ENCODE measurements around the gene SEC16B.

Gene SEC16B

DNA sequence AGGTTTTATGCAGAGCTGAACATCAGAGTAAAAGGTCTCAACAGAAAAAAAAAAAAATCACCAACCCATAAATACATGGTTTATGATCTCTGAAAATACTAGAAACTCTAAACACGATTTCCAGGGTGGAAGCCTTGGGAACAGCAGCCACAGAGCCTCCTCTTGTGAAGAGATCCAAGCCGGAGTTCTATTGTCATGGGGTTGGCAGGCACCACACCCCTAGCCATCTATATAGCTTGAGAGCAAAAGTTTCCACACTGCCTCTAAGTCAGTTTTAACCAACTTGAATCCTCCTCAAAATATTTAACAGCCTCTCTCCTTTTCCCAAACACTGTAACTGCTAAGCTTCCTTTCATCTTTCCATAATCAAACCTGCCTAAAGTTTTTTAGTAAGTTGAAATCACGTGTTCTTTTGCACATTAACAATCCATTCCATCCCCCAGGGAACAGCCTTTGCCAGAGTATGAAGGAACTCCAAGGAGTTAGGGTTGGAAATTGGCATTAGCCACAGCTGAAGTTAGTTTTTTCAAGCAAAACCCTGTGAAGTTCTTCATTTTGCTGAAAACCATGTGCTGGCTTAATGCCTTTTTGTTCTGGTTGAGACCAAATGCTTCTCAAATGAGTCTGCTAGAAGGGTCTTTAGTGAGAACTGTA, 13.8 kb upstream of the SEC16B start:
- peak overlapping the region; percentile 78 for H3K27ac ChIP-seq (ENCODE audit: low read length, poor library complexity, severe bottlenecking)
- no peaks in the 10 kb centered on the region for H3K4me1 ChIP-seq (ENCODE audit: control insufficient read depth, insufficient read depth, low read depth, low read length)
- no peak overlapping the region for H3K23ac ChIP-seq (ENCODE audit: low read length in 2 of 2)
- peaks cover 2% of the 10 kb centered on the region for H3K79me1 ChIP-seq (replicated peaks; ENCODE audit: low read length, poor library complexity, severe bottlenecking)
- DNase-seq, result peak; percentile 8
- H3K4ac ChIP-seq (ENCODE audit: low read depth in 1 of 2, low read length in 2 of 2), result no peak overlapping the region
- no peak overlapping the region for H2BK120ac ChIP-seq (ENCODE audit: low read depth, low read length)
- H3K4me2 ChIP-seq (ENCODE audit: low read length, poor library complexity, severe bottlenecking), result peak overlapping the region; percentile 35
- 67% methylated on average over 3 of the region's 3 CpGs for WGBS
- H2BK12ac ChIP-seq (ENCODE audit: low read length in 2 of 2), result no peak overlapping the region
- peak overlapping the region in 1 of 2 experiments; percentile 84 for H3K18ac ChIP-seq (ENCODE audit: low read depth in 1 of 2, low read length in 2 of 2)
- no peaks in the 10 kb centered on the region for H3K27me3 ChIP-seq (ENCODE audit: control insufficient read depth in 1 of 2, insufficient read depth in 1 of 2, low read length in 2 of 2)
- no peak overlapping the region for H4K8ac ChIP-seq (ENCODE audit: low read length)
- H3K14ac ChIP-seq (ENCODE audit: low read length in 2 of 2), result no peak overlapping the region
- no peaks in the 10 kb centered on the region for H3K36me3 ChIP-seq (ENCODE audit: control insufficient read depth in 1 of 2, insufficient read depth in 2 of 2, low read depth in 1 of 2, low read length in 2 of 2)
- H2BK5ac ChIP-seq (ENCODE audit: low read depth, low read length, poor library complexity, severe bottlenecking), result peak overlapping the region; percentile 35
- H4K91ac ChIP-seq (ENCODE audit: low read length), result no peak overlapping the region
- H2BK15ac ChIP-seq (ENCODE audit: low read depth, poor library complexity, severe bottlenecking), result no peak overlapping the region
- H3K9me3 ChIP-seq (ENCODE audit: control insufficient read depth, low read length), result no peaks in the 10 kb centered on the region
- H2AK5ac ChIP-seq (ENCODE audit: low read length, severe bottlenecking), result peak overlapping the region; percentile 24
- peak overlapping the region in 1 of 2 experiments; percentile 67 for H3K4me3 ChIP-seq (ENCODE audit: insufficient read depth in 1 of 2, low read depth in 1 of 2, low read length in 2 of 2)
- peak overlapping the region; percentile 85 for H3K9ac ChIP-seq (ENCODE audit: low read length)
- no peak overlapping the region for H2AFZ ChIP-seq (ENCODE audit: low read depth, low read length)

DNA sequence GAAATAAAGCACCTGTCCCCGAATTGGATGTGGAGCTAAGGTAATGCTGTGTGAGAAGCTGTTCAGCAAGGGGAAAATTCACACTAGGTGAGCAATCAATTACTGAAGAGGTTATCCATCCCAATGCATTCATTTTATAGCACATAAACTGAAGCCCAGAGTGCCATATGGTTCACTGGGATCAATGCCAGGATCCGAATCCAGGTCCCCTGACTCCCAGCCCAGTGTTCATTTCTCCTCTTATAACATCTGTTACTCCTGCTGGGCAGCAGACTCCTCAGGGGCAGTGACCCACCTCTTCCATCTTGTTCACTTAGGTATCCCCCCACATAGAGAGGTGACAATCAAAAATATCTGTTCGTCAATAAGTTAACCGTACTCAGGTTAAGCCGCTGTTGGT, 13.2 kb upstream of the SEC16B start:
- Histone ChIP-seq H3K9me3 (ENCODE audit: control insufficient read depth, low read length) (no peaks in the 10 kb centered on the region), H4K8ac (ENCODE audit: low read length) (no peak overlapping the region), H2BK12ac (ENCODE audit: low read length in 2 of 2) (no peak overlapping the region), H3K27ac (ENCODE audit: low read length, poor library complexity, severe bottlenecking) (peak overlapping the region; percentile 78), H3K9ac (ENCODE audit: low read length) (peak overlapping the region; percentile 85), H3K36me3 (ENCODE audit: control insufficient read depth in 1 of 2, insufficient read depth in 2 of 2, low read depth in 1 of 2, low read length in 2 of 2) (no peaks in the 10 kb centered on the region), H3K4me1 (ENCODE audit: control insufficient read depth, insufficient read depth, low read depth, low read length) (no peaks in the 10 kb centered on the region), H3K4ac (ENCODE audit: low read depth in 1 of 2, low read length in 2 of 2) (no peak overlapping the region), H3K79me1 (replicated peaks; ENCODE audit: low read length, poor library complexity, severe bottlenecking) (peaks cover 2% of the 10 kb centered on the region), H3K4me3 (ENCODE audit: insufficient read depth in 1 of 2, low read depth in 1 of 2, low read length in 2 of 2) (peak overlapping the region in 1 of 2 experiments; percentile 67), H4K91ac (ENCODE audit: low read length) (peak overlapping the region; percentile 10), H3K27me3 (ENCODE audit: control insufficient read depth in 1 of 2, insufficient read depth in 1 of 2, low read length in 2 of 2) (no peaks in the 10 kb centered on the region), H3K4me2 (ENCODE audit: low read length, poor library complexity, severe bottlenecking) (peak overlapping the region; percentile 33), H3K23ac (ENCODE audit: low read length in 2 of 2) (no peak overlapping the region), H2BK15ac (ENCODE audit: low read depth, poor library complexity, severe bottlenecking) (no peak overlapping the region), H3K18ac (ENCODE audit: low read depth in 1 of 2, low read length in 2 of 2) (no peak overlapping the region), H3K14ac (ENCODE audit: low read length in 2 of 2) (no peak overlapping the region), H2AFZ (ENCODE audit: low read depth, low read length) (no peak overlapping the region), H2BK120ac (ENCODE audit: low read depth, low read length) (no peak overlapping the region), H2BK5ac (ENCODE audit: low read depth, low read length, poor library complexity, severe bottlenecking) (no peak overlapping the region), H2AK5ac (ENCODE audit: low read length, severe bottlenecking) (peak overlapping the region; percentile 24)
- DNase-seq, result no peak
- WGBS, result 98% methylated on average over 5 of the region's 5 CpGs

DNA sequence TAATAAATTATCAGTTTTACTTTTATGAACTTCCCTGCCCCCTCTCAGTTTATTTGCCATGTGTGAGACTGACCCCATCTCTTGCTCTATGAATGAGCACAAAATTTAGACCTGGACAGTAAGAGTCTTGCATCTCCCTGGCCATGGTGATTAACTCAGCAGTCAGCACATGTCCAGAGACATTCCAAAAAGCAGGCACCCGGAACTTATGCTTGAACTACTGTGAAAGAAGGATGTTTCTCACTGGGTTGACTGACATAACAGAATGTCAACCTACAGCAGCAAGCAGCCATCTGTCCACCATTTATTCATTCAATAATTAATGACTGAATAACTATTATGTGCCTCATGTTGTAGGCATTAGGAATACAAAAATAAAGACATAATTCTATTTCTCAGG, 11.3 kb upstream of the SEC16B start:
- Histone ChIP-seq H3K27me3 (ENCODE audit: control insufficient read depth in 1 of 2, insufficient read depth in 1 of 2, low read length in 2 of 2) (no peaks in the 10 kb centered on the region), H2AFZ (ENCODE audit: low read depth, low read length) (no peak overlapping the region), H3K9me3 (ENCODE audit: control insufficient read depth, low read length) (no peaks in the 10 kb centered on the region), H3K23ac (ENCODE audit: low read length in 2 of 2) (no peak overlapping the region), H3K4me1 (ENCODE audit: control insufficient read depth, insufficient read depth, low read depth, low read length) (no peaks in the 10 kb centered on the region), H2BK5ac (ENCODE audit: low read depth, low read length, poor library complexity, severe bottlenecking) (no peak overlapping the region), H2AK5ac (ENCODE audit: low read length, severe bottlenecking) (no peak overlapping the region), H2BK12ac (ENCODE audit: low read length in 2 of 2) (no peak overlapping the region), H2BK15ac (ENCODE audit: low read depth, poor library complexity, severe bottlenecking) (no peak overlapping the region), H3K4ac (ENCODE audit: low read depth in 1 of 2, low read length in 2 of 2) (no peak overlapping the region), H3K27ac (ENCODE audit: low read length, poor library complexity, severe bottlenecking) (peak overlapping the region; percentile 63), H4K8ac (ENCODE audit: low read length) (no peak overlapping the region), H3K14ac (ENCODE audit: low read length in 2 of 2) (no peak overlapping the region), H3K4me3 (ENCODE audit: insufficient read depth in 1 of 2, low read depth in 1 of 2, low read length in 2 of 2) (no peak overlapping the region), H2BK120ac (ENCODE audit: low read depth, low read length) (no peak overlapping the region), H3K18ac (ENCODE audit: low read depth in 1 of 2, low read length in 2 of 2) (no peak overlapping the region), H3K36me3 (ENCODE audit: control insufficient read depth in 1 of 2, insufficient read depth in 2 of 2, low read depth in 1 of 2, low read length in 2 of 2) (no peaks in the 10 kb centered on the region), H3K4me2 (ENCODE audit: low read length, poor library complexity, severe bottlenecking) (no peak overlapping the region), H4K91ac (ENCODE audit: low read length) (no peak overlapping the region), H3K79me1 (replicated peaks; ENCODE audit: low read length, poor library complexity, severe bottlenecking) (peaks cover 2% of the 10 kb centered on the region), H3K9ac (ENCODE audit: low read length) (no peak overlapping the region)
- DNase-seq, result no peak
- WGBS, result no CpG with 5 or more reads among the region's 1 CpG

DNA sequence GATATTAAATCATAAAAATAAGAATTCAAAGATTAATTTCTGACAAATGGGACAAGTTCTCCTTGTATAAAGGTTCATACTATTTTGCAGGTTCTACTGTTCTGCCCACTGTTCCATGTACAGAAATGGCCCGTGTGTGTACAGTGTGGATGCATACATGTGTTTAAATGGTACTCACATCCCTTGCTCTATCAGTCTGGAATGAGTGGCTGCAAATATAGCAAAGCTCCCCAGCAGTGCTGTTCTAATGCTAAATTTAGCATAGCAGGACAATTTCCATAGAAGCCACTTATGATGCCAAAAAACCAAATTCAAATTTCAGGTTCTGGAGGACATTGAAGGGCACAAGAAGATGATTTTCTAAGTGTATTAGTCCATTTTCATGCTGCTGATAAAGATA, 9.4 kb upstream of the SEC16B start:
- no peak overlapping the region for H3K27ac ChIP-seq (ENCODE audit: low read length, poor library complexity, severe bottlenecking)
- no peak overlapping the region for H4K91ac ChIP-seq (ENCODE audit: low read length)
- no peak overlapping the region for H2BK5ac ChIP-seq (ENCODE audit: low read depth, low read length, poor library complexity, severe bottlenecking)
- H3K18ac ChIP-seq (ENCODE audit: low read depth in 1 of 2, low read length in 2 of 2), result no peak overlapping the region
- H3K23ac ChIP-seq (ENCODE audit: low read length in 2 of 2), result no peak overlapping the region
- peaks cover 2% of the 10 kb centered on the region for H3K79me1 ChIP-seq (replicated peaks; ENCODE audit: low read length, poor library complexity, severe bottlenecking)
- no peak overlapping the region for H3K4ac ChIP-seq (ENCODE audit: low read depth in 1 of 2, low read length in 2 of 2)
- no peak for DNase-seq
- no peak overlapping the region for H3K14ac ChIP-seq (ENCODE audit: low read length in 2 of 2)
- H2BK12ac ChIP-seq (ENCODE audit: low read length in 2 of 2), result no peak overlapping the region
- WGBS, result 86% methylated on average over 1 of the region's 1 CpG
- H3K9ac ChIP-seq (ENCODE audit: low read length), result no peak overlapping the region
- H2AFZ ChIP-seq (ENCODE audit: low read depth, low read length), result no peak overlapping the region
- H2AK5ac ChIP-seq (ENCODE audit: low read length, severe bottlenecking), result peak overlapping the region; percentile 74
- H3K36me3 ChIP-seq (ENCODE audit: control insufficient read depth in 1 of 2, insufficient read depth in 2 of 2, low read depth in 1 of 2, low read length in 2 of 2), result no peaks in the 10 kb centered on the region
- no peaks in the 10 kb centered on the region for H3K27me3 ChIP-seq (ENCODE audit: control insufficient read depth in 1 of 2, insufficient read depth in 1 of 2, low read length in 2 of 2)
- peaks cover 8% of the 10 kb centered on the region for H3K4me1 ChIP-seq (ENCODE audit: control insufficient read depth, insufficient read depth, low read depth, low read length)
- H3K4me3 ChIP-seq (ENCODE audit: insufficient read depth in 1 of 2, low read depth in 1 of 2, low read length in 2 of 2), result no peak overlapping the region
- no peak overlapping the region for H4K8ac ChIP-seq (ENCODE audit: low read length)
- H2BK15ac ChIP-seq (ENCODE audit: low read depth, poor library complexity, severe bottlenecking), result no peak overlapping the region
- no peaks in the 10 kb centered on the region for H3K9me3 ChIP-seq (ENCODE audit: control insufficient read depth, low read length)
- no peak overlapping the region for H3K4me2 ChIP-seq (ENCODE audit: low read length, poor library complexity, severe bottlenecking)
- H2BK120ac ChIP-seq (ENCODE audit: low read depth, low read length), result no peak overlapping the region
